HG03108 (cell line): Measurements from ENCODE around the gene EAF1.
"Not testable (repeated sequence)": the region's sequence is repeated elsewhere in the genome, so short reads cannot be mapped to it uniquely, and the experiment has no call there.

Experiments used
- ATAC-seq: cut with Tn5 transposase; IDR thresholded peaks from one replicate; pipeline ENCODE4 v1.9.1; 2021; ENCODE audit warnings: moderate library complexity; ENCODE audit not compliant: unreplicated experiment

The EAF1 gene

DNA sequence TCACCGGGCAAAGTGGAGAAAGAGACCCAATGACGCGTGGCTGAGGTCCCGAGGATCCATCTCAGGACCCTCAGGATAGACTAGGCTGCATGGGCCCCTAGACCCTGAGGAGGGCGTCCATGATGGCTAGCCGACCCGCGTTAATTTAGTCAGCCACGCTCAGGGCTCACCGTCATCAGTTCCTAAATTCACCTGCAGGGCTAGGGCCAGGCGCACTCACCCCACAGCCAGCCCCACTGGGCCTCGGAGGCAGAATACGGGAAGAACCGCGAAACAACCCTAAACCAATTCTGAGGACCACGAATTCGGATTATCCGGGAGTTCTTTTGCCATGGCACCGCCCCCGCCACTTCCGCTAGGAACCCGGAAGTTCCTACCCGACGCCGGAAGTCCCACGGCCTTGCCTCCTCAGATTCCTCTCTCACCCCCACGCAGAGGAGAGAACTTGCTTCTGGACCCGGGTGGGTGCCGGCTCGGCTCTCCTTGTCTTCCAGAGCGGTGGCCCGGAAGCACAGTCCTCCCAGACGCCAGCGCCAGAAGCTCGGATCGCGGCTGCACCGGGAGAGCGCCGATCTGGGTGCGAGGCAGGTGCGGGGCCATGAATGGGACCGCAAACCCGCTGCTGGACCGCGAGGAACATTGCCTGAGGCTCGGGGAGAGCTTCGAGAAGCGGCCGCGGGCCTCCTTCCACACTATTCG, at the start of gene EAF1, which contains the start of gene METTL6:
EAF1 (plus strand) TSS at position 417 of the 699 bp plus-strand sequence; CDS start at position 599, 182 bp downstream.
METTL6 (minus strand) TSS at position 363 of the 699 bp plus-strand sequence. CDS start 1,033 bp downstream, outside the sequence.
- ATAC-seq = peak; percentile 91

DNA sequence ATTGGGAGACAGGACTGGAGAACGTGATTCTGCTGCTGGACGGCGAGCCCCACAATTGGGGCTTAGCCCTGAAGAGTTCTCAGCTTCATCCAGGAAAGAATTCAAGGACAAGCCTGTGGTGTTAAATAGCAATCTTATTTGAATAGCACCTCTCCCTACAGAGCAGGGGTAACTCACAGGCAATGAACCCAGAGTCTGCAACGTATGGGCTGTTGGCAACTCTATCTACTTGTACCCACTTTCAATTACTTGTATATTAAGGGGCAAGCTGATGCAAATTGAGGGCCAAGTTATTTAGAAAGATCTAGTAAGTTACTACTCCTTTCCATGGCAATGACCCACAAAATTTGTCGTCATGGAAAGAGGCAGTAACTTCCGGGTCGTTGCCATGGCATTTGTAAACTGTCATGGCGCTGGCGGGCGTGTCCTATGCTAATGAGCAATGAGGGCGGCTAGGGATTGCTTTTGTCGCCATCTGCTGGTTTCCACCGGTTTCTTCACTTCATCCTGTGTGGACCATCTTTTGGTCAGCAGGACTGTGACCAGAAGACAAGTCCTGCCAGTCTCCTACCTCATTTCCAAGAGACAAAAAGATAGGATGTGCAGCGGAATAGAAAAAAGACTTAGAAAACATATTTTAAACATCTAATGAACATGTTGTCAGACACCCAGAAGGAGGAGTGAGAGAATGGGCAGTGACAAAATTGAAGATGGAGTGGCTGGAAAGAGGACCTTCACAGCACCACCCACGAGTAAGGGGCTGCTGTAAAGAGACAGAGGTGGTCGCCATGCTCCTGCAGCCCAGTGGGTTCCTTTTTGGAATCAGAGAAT, 49.2 kb upstream of the EAF1 start:
- ATAC-seq = peak; percentile 86

DNA sequence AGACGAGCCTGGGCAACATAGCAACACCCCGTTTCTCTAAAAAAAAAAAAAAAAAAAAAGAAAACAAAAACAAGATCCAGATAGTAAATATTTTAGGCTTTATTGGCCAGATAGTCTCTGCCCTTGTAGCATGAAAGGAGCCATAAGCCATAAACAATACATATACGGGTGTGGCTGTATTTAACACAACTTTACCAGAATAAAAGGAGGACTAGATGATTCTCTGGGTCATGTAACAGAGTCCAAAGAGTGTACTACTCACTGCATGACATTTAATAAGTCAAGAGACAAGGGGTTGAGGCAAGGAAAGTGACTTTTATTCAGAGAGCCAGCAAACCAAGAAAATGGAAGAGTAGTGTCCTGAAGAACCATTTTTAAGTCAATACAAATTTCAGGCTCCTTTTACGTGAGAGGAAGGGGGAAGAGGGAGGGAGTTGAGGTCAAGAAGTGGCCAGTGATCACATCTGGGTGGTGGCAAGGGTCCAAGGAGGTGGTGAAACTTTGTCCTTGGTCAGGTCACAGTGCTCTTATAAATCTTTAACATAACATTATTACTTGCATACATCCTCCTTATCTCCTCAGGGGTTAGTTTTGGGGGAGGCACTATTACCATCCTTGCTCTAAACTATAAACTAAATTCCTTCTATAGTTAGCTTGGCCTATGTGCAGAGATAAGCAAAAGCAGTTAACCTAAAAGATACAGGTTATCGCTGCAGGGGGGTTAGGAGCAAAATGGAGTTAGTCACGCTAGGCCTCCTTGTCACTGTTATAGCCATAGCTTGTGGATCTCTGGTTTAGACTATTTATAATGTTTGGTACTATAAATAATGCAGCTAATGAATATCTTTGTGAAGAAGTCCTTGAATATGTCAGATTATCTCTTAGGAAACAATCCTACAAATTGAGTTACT, 46.2 kb upstream of the EAF1 start:
- no peak for ATAC-seq

DNA sequence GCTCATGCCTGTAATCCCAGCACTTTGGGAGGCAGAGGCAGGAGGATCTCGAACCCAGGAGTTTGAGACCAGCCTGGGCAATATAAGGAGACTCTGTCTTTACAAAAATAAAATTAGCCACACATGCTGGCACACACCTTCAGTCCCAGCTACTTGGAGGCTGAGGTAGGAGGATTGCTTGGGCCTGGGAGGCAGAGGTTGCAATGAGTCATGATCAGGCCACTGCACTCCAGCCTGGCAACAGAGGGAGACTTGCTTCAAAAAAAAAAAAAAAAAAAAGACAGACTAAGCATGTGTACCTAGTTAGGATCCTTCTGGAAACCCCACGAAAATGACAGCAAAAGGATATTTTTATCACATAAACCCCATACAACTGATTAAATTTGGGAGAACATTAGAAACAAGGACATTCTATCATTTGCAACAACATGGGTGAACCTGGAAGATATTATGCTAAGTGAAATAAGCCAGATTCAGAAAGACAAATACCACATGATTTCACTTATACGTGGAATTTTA, 44.9 kb upstream of the EAF1 start:
- ATAC-seq = no peak

DNA sequence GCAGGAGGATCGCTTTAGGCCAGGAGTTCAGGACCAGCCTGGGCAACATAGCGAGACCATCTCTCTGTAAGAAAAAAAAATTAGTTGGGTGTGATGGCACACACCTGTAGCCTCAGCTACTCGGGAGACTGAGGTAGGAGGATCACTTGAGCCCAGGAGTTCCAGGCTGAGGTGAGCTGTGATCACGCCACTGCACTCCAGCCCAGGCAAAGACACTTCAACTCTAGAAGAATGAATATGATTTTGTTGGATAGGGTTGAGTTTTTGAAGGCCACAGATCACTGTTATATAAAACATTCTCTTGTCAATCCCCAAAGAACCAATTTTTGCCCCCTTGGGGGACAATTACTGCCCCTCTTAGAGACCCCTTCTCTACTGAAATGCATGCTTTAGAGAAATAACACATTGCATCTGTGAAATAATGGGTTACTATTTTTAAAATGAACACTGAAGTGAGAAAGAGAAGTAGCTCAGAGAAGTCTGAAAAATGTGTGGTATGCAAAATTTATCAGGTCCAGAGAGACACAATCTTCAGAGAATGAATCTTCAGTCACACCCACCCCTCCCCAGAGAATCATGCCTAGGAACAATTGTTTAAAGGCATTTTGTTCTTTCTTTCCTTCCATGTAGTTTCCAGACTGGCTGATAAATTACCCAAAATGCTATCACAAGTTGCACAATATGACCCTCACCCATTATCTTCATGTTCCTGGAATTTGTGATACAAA, 42.7 kb upstream of the EAF1 start:
- peak; percentile 78 for ATAC-seq

DNA sequence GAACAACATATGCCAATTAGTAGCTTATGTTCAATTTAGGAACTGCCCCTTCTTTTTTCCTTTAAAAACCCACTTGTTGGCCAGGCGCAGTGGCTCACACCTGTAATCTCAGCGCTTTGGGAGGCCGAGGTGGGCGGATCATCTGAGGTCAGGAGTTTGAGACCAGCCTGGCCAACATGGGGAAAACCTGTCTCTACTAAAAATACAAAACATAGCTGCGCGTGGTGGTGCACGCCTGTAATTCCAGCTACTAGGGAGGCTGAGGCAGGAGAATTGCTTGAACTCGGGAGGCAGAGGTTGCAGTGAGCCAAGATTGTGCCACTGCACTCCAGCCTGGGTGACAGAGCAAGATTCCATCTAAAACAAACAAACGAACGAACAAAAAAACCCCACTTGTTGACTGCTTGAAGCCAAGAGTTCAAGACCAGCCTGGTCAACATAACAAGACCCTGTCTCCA, 42.1 kb upstream of the EAF1 start:
- not testable (repeated sequence) for ATAC-seq

DNA sequence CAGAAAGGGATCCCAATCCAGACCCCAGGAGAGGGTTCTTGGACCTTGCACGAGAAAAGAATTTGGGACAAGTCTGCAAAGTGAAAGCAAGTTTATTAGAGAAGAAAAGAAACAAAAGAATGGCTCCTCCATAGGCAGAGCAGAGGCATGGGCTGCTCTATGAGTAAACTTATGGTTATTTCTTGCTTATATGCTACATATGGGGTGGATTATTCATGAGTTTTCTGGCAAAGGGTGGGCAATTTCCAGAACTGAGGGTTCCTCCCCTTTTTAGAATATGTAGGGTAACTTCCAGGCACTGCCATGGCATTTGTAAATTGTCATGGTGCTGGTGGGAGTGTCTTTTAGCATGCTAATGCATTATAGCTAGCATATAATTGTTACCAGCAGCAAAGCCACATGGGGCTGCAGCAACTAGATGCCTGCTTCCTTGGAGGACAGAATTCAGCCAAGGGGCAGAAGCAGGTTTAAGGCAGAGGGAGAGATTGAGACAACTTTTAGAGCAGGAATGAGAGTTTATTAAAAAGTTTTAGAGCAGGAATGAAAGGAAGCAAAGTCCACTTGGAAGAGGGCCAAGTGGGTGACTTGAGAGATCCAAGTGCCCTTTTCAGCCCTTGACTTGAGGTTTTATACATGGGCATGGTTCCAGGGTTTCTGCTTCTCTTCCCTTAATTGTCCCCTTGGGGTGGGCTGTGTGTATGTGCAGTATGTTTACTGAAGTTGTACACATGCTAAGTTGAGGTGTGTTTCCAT, 41.3 kb upstream of the EAF1 start:
- ATAC-seq = no peak

DNA sequence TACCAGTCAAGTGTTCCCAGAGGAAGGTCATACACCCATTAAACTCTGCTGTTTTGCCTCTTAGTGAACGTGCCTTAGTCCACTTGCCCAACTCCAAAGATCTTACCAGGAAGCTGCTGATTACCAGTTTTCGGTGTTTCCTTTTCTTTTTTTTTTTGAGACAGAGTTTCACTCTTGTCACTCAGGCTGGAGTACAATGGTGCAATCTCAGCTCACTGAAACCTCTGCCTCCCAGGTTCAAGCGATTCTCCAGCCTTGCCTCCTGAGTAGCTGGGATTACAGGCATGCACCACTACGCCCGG, 40.8 kb upstream of the EAF1 start:
- ATAC-seq = not testable (repeated sequence)

DNA sequence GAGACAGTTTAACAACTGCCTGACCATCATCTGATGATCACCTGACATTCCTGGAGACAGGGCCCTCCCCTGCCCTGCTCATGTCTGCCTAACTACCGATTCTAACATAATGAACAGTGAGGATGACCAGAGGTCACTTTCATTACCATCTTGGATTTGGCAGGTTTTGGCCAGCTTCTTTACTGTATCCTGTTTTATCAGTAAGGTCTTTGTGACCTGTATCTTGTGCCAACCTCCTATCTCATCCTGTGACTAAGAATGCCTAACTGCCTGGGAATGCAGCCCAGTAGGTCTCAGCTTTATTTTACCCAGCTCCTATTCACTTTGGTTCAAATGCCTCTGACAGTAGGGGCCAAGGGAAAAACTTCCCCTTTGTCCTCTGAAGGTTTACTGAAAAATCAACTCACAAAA, 40.2 kb upstream of the EAF1 start:
- no peak for ATAC-seq

DNA sequence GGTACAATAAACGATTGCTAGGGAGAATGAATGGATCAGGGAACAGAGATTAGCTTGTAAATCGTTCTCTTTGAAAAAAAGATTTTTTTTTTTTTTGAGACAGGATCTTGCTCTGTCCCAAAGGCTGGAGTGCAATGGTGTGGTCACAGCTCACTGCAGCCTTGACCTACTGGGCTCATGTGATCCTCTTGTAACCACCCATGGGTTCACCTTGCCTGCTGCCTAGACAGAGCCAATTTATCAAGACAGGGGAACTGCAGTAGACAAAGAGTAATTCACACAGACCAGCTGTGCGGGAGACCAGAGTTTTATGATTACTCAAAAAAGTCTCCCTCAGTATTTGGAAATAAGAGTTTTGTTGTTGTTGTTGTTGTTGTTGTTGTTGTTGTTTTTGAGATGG, 39.7 kb upstream of the EAF1 start:
- no peak for ATAC-seq

DNA sequence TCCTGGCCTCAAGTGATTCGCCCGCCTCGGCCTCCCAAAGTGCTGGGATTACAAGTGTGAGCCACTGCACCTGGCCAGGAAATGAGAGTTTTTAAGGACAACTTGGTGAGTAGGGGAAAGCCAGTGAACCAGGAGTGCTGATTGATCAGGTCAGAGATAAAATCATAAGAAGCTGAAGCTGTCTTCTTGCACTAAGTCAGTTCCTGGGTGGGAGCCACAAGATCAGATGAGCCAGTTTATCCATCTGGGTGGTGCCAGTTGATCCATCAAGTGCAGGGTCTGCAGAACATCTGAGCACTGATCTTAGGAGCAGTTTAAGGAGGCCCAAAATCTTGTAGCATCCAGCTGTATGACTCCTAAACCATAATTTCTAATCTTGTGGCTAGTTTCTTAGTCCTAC, 39.1 kb upstream of the EAF1 start:
- ATAC-seq = not testable (repeated sequence)

DNA sequence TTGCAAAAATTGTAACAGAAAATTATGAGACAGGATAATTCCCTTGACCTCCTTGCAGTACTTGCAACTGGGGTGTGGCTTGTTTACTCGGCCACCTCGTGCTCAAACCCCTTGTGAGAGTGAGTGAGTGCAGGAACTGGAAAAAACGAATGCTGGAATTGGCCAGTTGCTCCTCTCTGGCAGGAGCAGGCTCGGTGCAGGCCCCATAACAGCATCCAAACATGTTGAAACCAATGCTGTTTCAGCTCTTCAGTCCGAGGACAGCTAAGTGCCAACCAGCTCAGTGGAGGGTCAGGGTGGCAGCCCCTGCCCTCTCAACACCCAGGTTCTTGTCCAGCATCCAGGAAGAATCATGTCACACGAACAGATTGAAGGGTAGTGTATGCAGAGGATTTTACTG, 36.9 kb upstream of the EAF1 start:
- ATAC-seq = no peak

DNA sequence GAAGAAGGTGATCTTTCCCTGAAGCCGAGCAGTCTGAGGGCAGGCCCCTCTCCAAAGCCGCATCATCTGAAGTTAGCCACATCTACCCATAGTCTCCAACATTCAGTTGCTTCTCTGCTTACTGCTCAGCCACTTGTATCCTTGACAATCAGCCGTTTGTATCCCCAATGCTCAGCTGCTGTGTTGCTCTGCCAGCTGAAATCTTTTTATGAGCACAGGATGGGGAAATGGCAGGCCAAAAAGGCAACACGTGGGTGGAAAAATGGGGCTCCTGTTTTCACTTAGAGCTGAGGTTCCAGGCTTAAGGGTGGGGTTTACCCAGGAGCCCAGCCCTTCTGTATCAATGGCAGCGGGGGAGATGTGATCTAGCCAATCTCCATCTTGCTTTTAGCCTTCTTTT, 36.4 kb upstream of the EAF1 start:
- no peak for ATAC-seq

DNA sequence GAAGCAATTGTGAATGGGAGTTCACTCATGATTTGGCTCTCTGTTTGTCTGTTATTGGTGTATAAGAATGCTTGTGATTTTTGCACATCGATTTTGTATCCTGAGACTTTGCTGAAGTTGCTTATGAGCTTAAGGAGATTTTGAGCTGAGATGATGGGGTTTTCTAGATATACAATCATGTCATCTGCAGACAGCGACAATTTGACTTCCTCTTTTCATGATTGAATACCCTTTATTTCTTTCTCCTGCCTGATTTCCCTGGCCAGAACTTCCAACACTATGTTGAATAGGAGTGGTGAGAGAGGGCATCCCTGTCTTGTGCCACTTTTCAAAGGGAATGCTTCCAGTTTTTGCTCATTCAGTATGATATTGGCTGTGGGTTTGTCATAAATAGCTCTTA, 34.1 kb upstream of the EAF1 start:
- ATAC-seq = not testable (repeated sequence)

DNA sequence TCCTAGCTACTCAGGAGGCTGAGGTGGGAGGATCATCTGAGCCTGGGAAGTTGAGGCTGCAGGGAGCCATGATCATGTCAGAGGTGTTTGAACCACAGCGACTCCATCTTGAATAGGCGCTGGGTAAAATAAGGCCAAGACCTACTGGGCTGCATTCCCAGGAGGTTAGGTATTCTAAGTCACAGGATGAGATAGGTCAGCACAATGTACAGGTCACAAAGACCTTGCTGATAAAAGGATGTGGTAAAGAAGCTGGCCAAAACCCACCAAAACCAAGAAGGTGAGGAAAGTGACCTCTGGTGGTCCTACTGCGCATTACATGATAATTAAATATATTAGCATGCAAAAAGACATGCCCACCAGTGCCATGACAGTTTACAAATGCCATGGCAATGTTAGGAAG, 28.7 kb upstream of the EAF1 start:
- not testable (repeated sequence) for ATAC-seq

DNA sequence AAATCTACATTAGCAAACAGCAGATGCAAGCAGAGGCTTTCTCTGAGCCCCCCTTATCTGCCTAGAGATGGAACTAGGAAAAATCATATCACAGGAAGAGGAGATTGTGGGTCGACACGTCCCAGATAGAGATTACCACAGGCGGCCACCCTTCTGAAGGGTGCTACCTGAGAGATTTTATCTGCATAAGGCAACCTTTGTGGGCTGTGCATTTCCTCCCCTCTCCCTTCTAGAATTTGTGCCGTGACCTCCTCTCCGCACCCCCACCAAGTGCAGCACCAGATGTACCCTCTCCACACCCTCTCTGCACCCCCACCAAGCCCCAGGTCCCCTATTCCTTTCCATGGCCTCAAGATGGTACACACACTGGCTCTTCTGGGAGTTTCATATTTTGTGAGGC, 27.4 kb upstream of the EAF1 start:
- ATAC-seq = no peak

DNA sequence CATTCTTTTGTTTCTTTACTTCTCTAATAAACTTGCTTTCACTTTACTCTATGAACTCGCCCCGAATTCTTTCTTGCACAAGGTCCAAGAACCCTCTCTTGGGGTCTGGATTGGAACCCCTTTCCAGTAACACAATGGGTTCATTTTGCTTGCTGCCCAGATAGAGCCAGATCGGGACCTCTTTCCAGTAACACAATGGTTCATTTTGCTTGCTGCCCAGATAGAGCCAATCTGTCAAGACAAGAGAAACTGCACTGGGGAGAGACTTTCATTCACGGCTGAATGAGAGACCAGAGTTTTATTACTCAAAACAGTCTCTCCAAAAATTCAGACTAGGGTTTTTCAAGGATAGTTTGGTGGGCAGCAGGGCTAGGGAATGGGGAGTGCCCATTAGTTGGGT, 25.5 kb upstream of the EAF1 start:
- ATAC-seq = no peak

DNA sequence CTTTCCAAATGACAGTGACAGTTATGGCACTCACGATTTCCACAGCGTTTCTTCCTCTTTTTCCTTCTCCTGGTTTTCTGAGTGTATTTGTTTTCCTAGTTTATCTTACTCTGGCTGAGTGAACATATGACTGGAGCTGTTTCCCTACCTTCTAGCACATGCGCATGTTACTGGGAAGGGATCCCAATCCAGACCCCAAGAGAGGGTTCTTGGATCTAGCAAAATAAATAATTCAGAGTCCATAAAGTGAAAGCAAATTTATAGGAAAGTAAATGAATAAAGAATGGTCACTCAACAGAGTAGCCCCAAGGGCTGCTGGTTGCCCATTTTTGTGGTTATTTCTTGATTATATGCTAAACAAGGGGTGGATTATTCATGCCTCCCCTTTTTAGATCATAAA, 23.9 kb upstream of the EAF1 start:
- no peak for ATAC-seq

DNA sequence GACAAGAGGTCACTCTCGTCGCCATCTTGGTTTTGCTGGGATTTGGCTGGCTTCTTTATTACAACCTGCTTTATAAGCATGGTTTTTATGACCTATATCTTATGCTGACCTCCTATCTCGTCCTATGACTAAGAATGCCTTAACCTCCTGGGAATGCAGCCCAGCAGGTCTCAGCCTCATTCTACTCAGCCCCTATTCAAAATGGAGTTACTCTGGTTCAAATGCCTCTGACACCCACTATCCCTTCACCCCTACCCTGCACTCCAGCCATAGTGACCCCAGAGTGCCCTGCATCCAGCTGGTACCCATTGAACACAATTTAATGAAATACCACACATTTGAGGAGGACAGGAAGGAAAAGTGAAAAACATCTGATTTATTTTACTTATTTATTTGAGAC, 23.4 kb upstream of the EAF1 start:
- ATAC-seq = no peak

DNA sequence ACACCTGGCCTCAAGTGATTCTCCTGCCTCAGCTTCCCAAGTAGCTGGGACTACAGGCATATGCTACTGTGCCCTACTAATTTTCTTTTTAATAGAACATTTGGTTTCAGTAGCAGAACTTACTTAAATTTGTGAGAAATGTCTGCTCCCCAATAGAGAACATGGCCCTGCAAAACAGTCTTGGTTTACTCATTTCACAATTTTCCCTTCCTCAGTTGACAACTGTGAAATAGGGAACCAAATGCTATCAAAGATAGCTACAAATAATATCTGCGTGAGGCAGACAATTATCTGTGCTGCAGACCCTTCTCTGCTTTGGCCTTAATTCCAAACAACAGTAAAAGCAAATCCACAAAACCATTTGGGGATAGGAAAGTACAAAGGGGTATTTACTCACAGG, 22.6 kb upstream of the EAF1 start:
- ATAC-seq = no peak
